SH-SY5Y (cell line): ENCODE results near the gene DLGAP1.

Experiments used
- GATA2 ChIP-seq: IDR thresholded peaks from 2 replicates; pipeline ENCODE4 v1.6.1; 2011; ENCODE audit warnings: mild to moderate bottlenecking, low read depth, low read length
- GATA3 ChIP-seq: IDR thresholded peaks from 2 replicates; pipeline ENCODE4 v1.6.1; 2011; ENCODE audit warnings: low read depth, mild to moderate bottlenecking, low read length, moderate library complexity

The DLGAP1 gene

GRCh38 chr18:3578621-3579020 is 876.5 kb downstream of the DLGAP1 start:
- no peak for TF ChIP-seq GATA2

- TF ChIP-seq GATA2: no peak
- no peak for TF ChIP-seq GATA3
These were observed 877.7 kb downstream of the DLGAP1 start for GRCh38 chr18:3577281-3577855.

DNA sequence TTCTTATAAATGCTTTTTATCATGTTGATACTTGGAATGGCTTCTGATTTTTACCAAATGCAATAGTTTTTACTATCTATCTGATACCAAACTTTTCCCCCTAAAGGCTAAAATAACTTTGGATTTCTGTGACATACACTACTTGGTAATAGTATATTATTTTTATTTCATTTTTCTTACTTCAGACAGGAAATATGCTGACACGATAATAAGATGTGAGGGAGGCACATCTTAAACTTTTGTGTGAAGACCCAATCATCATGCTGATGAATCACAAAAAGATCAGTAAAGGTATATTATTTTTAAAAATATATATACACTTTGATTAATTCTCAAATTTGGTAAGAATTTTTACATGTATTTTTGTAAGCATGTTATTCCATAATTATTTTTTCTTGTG is 882.3 kb downstream of the DLGAP1 start:
- TF ChIP-seq GATA2: no peak
- TF ChIP-seq GATA3: no peak

GRCh38 chr18:3566851-3567250 is 888.3 kb downstream of the DLGAP1 start:
- no peak for TF ChIP-seq GATA3
- no peak for TF ChIP-seq GATA2

- TF ChIP-seq GATA3 (no peak), GATA2 (no peak)
These were observed 894.4 kb downstream of the DLGAP1 start for GRCh38 chr18:3560755-3561154.

DNA sequence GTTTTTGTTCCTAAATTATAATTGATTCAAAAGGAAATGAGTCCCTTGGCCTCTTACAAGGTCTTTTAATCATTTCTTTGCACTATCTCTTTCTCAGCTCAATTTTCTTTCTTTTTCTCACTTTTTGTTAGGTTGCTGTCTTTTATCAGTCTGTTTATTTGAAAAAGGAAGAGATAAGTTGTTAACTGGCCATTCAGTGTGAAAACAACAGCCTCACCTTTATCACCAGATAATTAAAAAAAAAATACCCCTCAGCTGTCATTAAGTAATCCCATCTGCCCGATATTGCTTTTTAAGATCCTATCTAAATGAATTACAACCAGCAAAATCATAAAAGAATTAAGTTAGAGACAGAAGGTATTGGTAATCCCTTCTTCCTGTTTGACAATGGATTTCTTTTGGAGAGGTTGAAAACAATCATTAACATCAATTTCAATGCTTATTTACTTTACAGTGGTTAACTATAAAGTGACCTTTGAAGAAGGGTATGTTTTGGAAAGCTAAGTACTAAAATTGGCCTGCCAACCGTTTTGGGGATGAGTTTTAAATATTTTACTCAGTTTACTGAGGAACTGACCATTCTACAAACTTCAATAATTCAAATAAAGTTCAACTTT is 900.2 kb downstream of the DLGAP1 start:
- TF ChIP-seq GATA2 (no peak), GATA3 (no peak)

GRCh38 chr18:3554091-3554601 is 901.0 kb downstream of the DLGAP1 start:
- TF ChIP-seq GATA3: no peak
- TF ChIP-seq GATA2: no peak

- TF ChIP-seq GATA3: no peak
- TF ChIP-seq GATA2: no peak
These were observed 902.8 kb downstream of the DLGAP1 start for GRCh38 chr18:3552305-3552704.

DNA sequence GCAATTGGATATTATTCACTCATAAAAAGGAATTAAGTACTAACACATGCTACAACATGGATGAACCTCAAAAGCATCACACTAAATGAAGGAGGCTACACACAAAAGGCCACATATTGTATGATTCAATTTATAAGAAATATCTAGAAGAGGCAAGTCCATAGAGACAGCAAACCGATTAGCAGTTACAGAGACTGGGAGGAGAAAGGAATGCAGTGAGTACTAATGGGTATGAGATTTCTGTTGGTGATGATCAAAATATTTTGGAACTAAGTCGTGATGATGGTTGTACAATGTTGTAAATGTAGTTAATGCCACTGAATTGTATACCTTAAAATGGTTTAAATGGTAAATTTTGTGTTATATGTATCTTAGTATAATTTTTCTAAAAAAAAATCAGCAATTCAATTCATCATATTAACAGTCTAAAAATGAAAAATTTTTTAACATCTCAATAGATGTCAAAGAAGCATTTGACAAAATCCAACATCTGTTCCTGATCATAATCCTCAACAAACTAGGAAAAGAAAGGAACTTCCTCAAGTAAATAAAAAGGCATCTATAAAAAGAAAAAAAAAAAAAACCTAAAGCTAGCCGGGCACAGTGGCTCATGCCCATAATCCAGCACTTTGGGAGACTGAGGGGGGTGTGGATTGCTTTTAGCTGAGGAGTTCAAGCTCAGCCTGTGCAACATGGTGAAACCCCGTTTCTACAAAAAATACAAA is 907.1 kb downstream of the DLGAP1 start:
- TF ChIP-seq GATA3 (no peak), GATA2 (no peak)

DNA sequence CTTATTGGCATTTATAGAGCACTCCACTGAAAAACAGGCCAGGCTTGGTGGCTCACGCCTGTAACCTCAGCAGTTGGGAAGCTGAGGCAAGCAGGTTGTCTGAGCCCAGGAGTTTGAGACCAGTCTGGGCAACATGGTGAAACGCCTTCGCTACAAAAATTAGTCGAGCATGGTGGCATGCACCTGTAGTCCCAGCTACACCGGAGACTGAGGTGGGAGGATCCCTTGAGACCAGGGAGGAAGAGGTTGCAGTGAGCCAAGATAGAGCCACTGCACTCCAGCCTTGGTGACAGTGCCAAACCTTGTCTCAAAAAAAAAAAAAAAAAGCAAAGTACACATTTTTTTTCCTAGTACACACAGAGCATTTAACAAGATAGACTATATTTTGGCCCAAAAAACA is 909.0 kb downstream of the DLGAP1 start:
- TF ChIP-seq GATA2 (no peak), GATA3 (no peak)

- TF ChIP-seq GATA3 (no peak), GATA2 (no peak)
These were observed 910.6 kb downstream of the DLGAP1 start for GRCh38 chr18:3544537-3544936.

DNA sequence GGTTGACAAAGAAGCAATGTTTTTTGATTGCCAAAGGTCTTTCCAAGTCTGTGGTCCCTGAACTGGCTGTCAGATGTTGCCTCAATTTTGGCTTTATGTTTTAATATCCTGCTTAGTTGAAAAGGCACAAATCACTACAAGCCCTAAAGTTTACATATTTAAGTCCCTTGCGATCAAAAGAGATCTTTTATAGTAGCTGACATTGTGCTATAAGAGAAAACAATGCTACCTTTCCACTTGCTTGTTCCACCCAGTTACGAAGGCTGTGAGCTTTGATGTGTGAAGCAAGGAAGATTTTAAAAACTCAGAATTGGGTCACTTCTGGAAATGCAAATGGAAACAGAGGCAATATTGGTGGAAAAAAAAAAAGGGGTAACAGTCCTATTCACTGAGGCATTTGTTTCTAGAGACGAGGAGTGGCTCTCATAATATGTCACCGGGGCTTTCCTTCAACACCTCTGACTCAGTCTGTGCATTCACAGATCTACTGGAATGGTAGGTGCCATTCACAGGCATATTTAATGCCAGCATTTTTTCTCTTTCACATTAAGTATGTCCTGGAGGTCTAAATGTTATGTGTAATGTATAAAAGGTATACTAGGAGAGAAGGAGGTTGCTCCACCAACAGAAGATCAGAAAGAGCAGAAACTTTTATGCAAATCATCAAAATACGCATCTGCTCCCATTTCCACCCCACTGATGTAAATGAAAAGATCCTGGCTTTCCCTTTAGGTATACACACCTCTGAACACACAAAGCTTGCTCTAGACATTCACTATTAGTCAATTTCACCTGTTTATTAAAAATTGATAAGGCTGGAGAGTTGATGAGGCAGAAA is 913.3 kb downstream of the DLGAP1 start:
- TF ChIP-seq GATA3 (no peak), GATA2 (no peak)

- TF ChIP-seq GATA2: no peak
- no peak for TF ChIP-seq GATA3
These were observed 914.1 kb downstream of the DLGAP1 start for GRCh38 chr18:3540805-3541548.
